Aorta (tissue), 5 donors: Measurements from ENCODE around the gene TWIST2. TPM values are rescaled to one million over a fixed set of nuclear protein-coding genes. Genes with fewer than 3 reads are reported as not detected.

Experiments
- ATAC-seq: fragments of 200-7000 bp; cut with Tn5 transposase; one replicate; pipeline ENCODE4 v1.9.1; 2022; ENCODE audit warnings: moderate library complexity; ENCODE audit not compliant: low FRiP score
- DNase-seq, 2 donors: peaks; one replicate each; pipeline ENCODE4 v3.0.0-alpha.2; 2020
- H3K27ac ChIP-seq, 2 donors: one replicate each; pipeline ENCODE4 v1.5.1; 2013; ENCODE audit warnings: low read length in 2 of 2, mild to moderate bottlenecking in 2 of 2, moderate library complexity in 2 of 2, control low read depth in 1 of 2, inconsistent platforms in 1 of 2, low read depth in 1 of 2
- H3K27me3 ChIP-seq, 2 donors: one replicate each; pipeline ENCODE4 v1.6.1; 2013; ENCODE audit warnings: control low read depth in 1 of 2, low read length in 1 of 2, mild to moderate bottlenecking in 1 of 2, moderate library complexity in 1 of 2; ENCODE audit not compliant: insufficient read depth in 2 of 2, control insufficient read depth in 1 of 2
- H3K36me3 ChIP-seq, 2 donors: one replicate each; pipeline ENCODE4 v1.6.1; 2013; ENCODE audit warnings: control low read depth in 1 of 2, low read length in 1 of 2, mild to moderate bottlenecking in 1 of 2; ENCODE audit not compliant: insufficient read depth in 2 of 2, control insufficient read depth in 1 of 2
- H3K4me1 ChIP-seq, 2 donors: one replicate each; pipeline ENCODE4 v1.6.1; 2013; ENCODE audit warnings: low read length in 2 of 2, control low read depth in 1 of 2, mild to moderate bottlenecking in 1 of 2, moderate library complexity in 1 of 2; ENCODE audit not compliant: insufficient read depth in 2 of 2, control insufficient read depth in 1 of 2
- H3K4me3 ChIP-seq, 2 donors: one replicate each; pipeline ENCODE4 v1.5.1; 2013; ENCODE audit warnings: low read length in 2 of 2, control low read depth in 1 of 2, mild to moderate bottlenecking in 1 of 2
- H3K9me3 ChIP-seq: one replicate; pipeline ENCODE4 v1.6.1; 2013; ENCODE audit warnings: mild to moderate bottlenecking, low read length; ENCODE audit not compliant: control insufficient read depth
- WGBS, 2 donors: extraction: QIAGEN DNeasy Blood & Tissue Kit; methylation state at CpG; one replicate each; pipeline ENCODE4 v1.1.7; 2013; 5-methylcytosine and 5-hydroxymethylcytosine counted together
- intact Hi-C, 2 donors: fragments of 100-400 bp; cut with DNase I; formaldehyde crosslinking; loops; one replicate each; pipeline versions ENCODE4 v1.14.2 to v1.15.0; 2022
- long read RNA-seq, 2 donors: library from polyadenylated mRNA; unstranded; transcript quantifications; one replicate each; pipeline ENCODE4 v2.0.0, GENCODE V29; 2020 to 2021
- polyA plus RNA-seq, 2 donors: library from polyadenylated mRNA; stranded (reverse); fragments of 200-250 nt; gene quantifications; one replicate each; pipeline ENCODE4 v1.2.3, GENCODE V29; 2013
- total RNA-seq, 2 donors: library from RNA; stranded (reverse); fragmentation: NEBNext Ultra II Directional; extraction: Animal tissue kit (Norgen Biotek cat#: 25700); gene quantifications; one replicate each; pipeline ENCODE4 v1.2.1, GENCODE V29; 2021
- donor health status: healthy with polysubstance abuse.
- donor health status: Bipolar disorder and iron deficiency.
- donor health status: DM: no; HTN: no; CAD: no.
- donor health status: DM: no; HTN: no; CAD: no.
- donor health status: DM: yes; HTN: yes; CAD: no.

Gene TWIST2
- total RNA-seq (10 to 100 TPM; 12.9 to 16.4 TPM), polyA plus RNA-seq (10 to 100 TPM in 1 of 2 donors, 1 to 10 TPM in 1; 6.0 to 20.8 TPM)
- long read RNA-seq, donor 1, transcript TWIST2-202 (2 exons, 1,404 nt): major isoform, 9 of 21 reads
- long read RNA-seq, donor 1, partial matches to known transcripts: 3 of 21 reads
- long read RNA-seq, donor 1, other reads (novel, unspliced or antisense): 9 of 21 reads
- long read RNA-seq, donor 2, transcript TWIST2-202 (2 exons, 1,404 nt): major isoform, 5 of 14 reads
- long read RNA-seq, donor 2, partial matches to known transcripts: 0 of 14 reads
- long read RNA-seq, donor 2, other reads (novel, unspliced or antisense): 9 of 14 reads

- 1% methylated on average over 81 to 90 of the region's 90 CpGs for WGBS, 2 donors
- Histone ChIP-seq H3K27ac (peak within 1 kb of the TSS; percentile 23 to 45), H3K36me3 (no peaks in the 10 kb centered on the region), H3K9me3 (no peaks in the 10 kb centered on the region), H3K27me3 (no peaks in the 10 kb centered on the region), H3K4me3 (peak within 1 kb of the TSS; percentile 68 to 90), H3K4me1 (no peaks in the 10 kb centered on the region)
- peak; percentile 86 for ATAC-seq
- DNase-seq: peak; percentile 91 to 94
- intact Hi-C loops: loop anchor here in 1 of 2 donors (10.0 kb wide), 1 partner anchor 97 kb away; no protein-coding TSS in a partner anchor
Measured at GRCh38 chr2:238847841-238848690, at the start of gene TWIST2. Gene TWIST2 (plus strand): TSS chr2:238848085. CDS start chr2:238848216, 131 bp downstream.

- H3K9me3 ChIP-seq: no peaks in the 10 kb centered on the region
- intact Hi-C loops: no loop called here
- no peak overlapping the region for H3K27ac ChIP-seq
- no peaks in the 10 kb centered on the region for H3K4me1 ChIP-seq
- no peak for ATAC-seq
- no peaks in the 10 kb centered on the region for H3K27me3 ChIP-seq
- 93 to 96% methylated on average over 8 of the region's 8 CpGs for whole genome bisulfite sequencing, 2 donors
- no peaks in the 10 kb centered on the region for H3K36me3 ChIP-seq
- DNase-seq: no peak
- H3K4me3 ChIP-seq: no peak overlapping the region
Measured at GRCh38 chr2:238801791-238802190, 46.1 kb upstream of the TWIST2 start.

- DNase-seq (no peak), ATAC-seq (no peak)
- no peaks in the 10 kb centered on the region for H3K36me3 ChIP-seq
- intact Hi-C loops: no loop called here
- no peak overlapping the region for H3K27ac ChIP-seq
- no peaks in the 10 kb centered on the region for H3K4me1 ChIP-seq
- WGBS, 2 donors: 53 to 57% methylated on average over 4 of the region's 4 CpGs
- no peaks in the 10 kb centered on the region for H3K9me3 ChIP-seq
- no peaks in the 10 kb centered on the region for H3K27me3 ChIP-seq
- H3K4me3 ChIP-seq: no peak overlapping the region
Measured at GRCh38 chr2:238802957-238803356, 44.9 kb upstream of the TWIST2 start.

- intact Hi-C loops: no loop called here
- WGBS, 2 donors: 24 to 34% methylated on average over 17 of the region's 17 CpGs
Measured at GRCh38 chr2:238803996-238804870, 43.7 kb upstream of the TWIST2 start.

GRCh38 chr2:238808761-238809160 lies 39.1 kb upstream of the TWIST2 start:
- no peak for ATAC-seq
- intact Hi-C loops: no loop called here
- H3K36me3 ChIP-seq: no peaks in the 10 kb centered on the region
- H3K4me1 ChIP-seq: no peaks in the 10 kb centered on the region
- H3K27ac ChIP-seq: no peak overlapping the region
- DNase-seq: no peak
- H3K27me3 ChIP-seq: no peaks in the 10 kb centered on the region
- H3K9me3 ChIP-seq: no peaks in the 10 kb centered on the region
- WGBS, 2 donors: 79 to 88% methylated on average over 1 of the region's 1 CpG
- no peak overlapping the region for H3K4me3 ChIP-seq

More at GRCh38 chr2:238803996-238804870, 43.7 kb upstream of the TWIST2 start:
- no peak overlapping the region for H3K4me3 ChIP-seq
- no peaks in the 10 kb centered on the region for H3K27me3 ChIP-seq
- ATAC-seq: peak; percentile 28
- H3K4me1 ChIP-seq: no peaks in the 10 kb centered on the region
- no peaks in the 10 kb centered on the region for H3K9me3 ChIP-seq
- DNase-seq: no peak
- H3K36me3 ChIP-seq: no peaks in the 10 kb centered on the region
- no peak overlapping the region for H3K27ac ChIP-seq

- H3K36me3 ChIP-seq: no peaks in the 10 kb centered on the region
Measured at GRCh38 chr2:238810321-238810720, 37.6 kb upstream of the TWIST2 start.

GRCh38 chr2:238811293-238811692 lies 36.6 kb upstream of the TWIST2 start:
- H3K27ac ChIP-seq: no peak overlapping the region
- H3K4me3 ChIP-seq: no peak overlapping the region
- intact Hi-C loops: no loop called here
- no peaks in the 10 kb centered on the region for H3K4me1 ChIP-seq
- ATAC-seq: no peak
- H3K27me3 ChIP-seq: no peaks in the 10 kb centered on the region
- WGBS, 2 donors: 54 to 59% methylated on average over 4 of the region's 4 CpGs
- peaks cover 2% of the 10 kb centered on the region for H3K9me3 ChIP-seq
- no peak for DNase-seq
- H3K36me3 ChIP-seq: no peaks in the 10 kb centered on the region

More at GRCh38 chr2:238810321-238810720, 37.6 kb upstream of the TWIST2 start:
- ATAC-seq (no peak), DNase-seq (no peak)
- Histone ChIP-seq H3K4me3 (no peak overlapping the region), H3K4me1 (no peaks in the 10 kb centered on the region), H3K9me3 (no peaks in the 10 kb centered on the region), H3K27ac (no peak overlapping the region), H3K27me3 (no peaks in the 10 kb centered on the region)
- intact Hi-C loops: no loop called here
- WGBS, 2 donors: 89 to 94% methylated on average over 5 of the region's 5 CpGs

- intact Hi-C loops: no loop called here
- no peaks in the 10 kb centered on the region for H3K36me3 ChIP-seq
- H3K4me3 ChIP-seq: no peak overlapping the region
- no peaks in the 10 kb centered on the region for H3K27me3 ChIP-seq
- ATAC-seq (no peak), DNase-seq (no peak)
- no peaks in the 10 kb centered on the region for H3K4me1 ChIP-seq
- no peak overlapping the region for H3K27ac ChIP-seq
- peaks cover 2% of the 10 kb centered on the region for H3K9me3 ChIP-seq
- WGBS, 2 donors: 78 to 83% methylated on average over 5 of the region's 5 CpGs
Measured at GRCh38 chr2:238811759-238812158, 36.1 kb upstream of the TWIST2 start.
